HG03457 (cell line): Measurements from ENCODE around the gene BCL10.

ENCODE experiments used
- ATAC-seq: cut with Tn5 transposase; IDR thresholded peaks from one replicate; pipeline ENCODE4 v1.9.1; 2021; ENCODE audit warnings: moderate number of reproducible peaks; ENCODE audit not compliant: unreplicated experiment

Gene BCL10

DNA sequence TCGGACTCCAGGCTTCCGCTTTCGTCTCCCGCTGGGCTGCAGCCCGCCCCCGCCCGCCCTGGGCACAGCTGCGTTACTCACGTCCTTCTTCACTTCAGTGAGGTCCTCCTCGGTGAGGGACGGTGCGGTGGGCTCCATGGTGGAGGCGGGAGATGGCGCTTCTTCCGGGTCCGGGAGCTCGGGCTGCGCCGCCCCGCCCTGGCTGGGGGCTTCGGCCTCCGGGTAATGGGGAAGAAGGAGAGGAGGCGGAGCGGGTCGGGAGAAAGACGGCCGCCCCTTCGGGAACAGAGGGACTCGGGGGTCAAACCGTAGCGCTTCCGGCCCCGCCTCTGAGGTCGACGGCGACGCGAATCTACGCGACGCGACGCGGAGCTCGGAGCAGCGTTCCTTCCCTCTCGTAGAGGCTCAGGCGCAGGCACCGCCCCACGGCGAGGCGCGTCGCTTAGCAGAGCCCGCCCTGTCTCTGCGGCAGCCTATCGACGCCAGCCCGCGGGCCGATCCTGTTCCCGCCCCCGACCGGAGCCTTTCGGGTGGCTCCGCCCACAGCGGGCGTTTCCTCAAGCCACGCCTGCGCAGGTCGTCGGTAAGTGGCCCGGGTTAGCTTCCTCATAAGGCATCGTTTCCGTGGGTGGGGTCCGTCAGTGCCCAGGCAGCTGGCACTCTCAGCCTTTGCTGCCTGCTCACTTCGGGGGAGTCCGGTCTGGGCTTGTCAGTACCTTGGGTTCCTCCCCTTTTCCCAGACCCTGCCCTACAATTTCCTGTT, at the start of gene BCL10:
Gene BCL10, minus strand, starts transcription at position 418 of the 763 bp plus-strand sequence. Its CDS starts 280 bp downstream, at position 138.
- peak; percentile 96 for ATAC-seq

DNA sequence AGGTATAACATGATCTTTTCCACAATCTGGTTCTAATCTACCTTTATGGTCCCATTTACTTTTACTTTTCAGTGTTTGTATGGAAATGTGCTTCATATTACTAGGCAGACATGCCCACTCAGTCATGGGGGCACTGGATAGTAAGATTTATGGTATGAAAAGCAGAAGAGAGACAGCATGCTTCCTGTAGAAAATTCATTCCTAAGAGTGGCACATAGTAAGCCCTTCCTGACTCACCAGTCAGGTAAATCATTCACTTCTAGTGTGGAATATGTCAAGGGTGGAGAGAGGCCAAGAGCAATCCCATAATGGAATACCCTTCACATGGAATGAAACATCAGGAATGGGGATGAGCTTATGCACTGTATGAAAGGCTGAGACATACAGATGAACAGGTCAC, 49.5 kb upstream of the BCL10 start:
- ATAC-seq = no peak

DNA sequence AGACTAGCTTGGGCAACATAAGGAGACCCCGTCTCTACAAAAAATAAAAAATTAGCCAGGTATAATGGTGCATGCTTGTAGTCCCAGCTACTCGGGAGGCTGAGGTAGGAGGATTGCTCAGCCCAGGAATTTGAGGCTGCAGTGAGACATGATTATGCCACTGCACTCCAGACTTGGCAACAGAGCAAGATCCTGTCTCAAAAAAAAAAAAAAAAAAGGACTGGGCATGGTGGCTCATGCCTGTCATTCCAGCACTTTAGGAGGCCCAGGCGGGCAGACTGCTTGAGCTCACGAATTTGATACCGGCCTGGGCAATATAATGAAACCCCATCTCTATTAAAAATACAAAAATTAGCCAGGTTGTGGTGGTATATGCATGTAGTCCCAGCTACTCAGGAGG, 47.3 kb upstream of the BCL10 start:
- ATAC-seq = no peak

DNA sequence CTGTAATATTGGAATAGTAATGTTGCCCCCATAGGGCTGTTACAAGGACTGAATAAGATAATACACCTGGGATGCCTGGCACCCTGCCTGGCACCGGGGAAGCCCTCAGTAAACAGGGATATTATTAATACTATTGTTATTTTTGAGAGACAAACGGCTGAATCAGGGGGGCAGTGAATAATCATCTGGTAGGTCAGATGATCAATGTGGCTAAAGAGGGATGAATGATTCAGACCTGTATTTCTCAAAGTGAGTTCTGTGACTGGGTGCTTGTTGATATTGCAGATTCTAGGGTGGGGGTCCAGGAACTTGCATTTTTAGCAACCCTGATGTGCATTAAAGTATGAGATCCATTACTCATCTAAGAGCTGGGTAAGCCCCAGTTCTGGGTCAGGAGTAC, 46.2 kb upstream of the BCL10 start:
- no peak for ATAC-seq

DNA sequence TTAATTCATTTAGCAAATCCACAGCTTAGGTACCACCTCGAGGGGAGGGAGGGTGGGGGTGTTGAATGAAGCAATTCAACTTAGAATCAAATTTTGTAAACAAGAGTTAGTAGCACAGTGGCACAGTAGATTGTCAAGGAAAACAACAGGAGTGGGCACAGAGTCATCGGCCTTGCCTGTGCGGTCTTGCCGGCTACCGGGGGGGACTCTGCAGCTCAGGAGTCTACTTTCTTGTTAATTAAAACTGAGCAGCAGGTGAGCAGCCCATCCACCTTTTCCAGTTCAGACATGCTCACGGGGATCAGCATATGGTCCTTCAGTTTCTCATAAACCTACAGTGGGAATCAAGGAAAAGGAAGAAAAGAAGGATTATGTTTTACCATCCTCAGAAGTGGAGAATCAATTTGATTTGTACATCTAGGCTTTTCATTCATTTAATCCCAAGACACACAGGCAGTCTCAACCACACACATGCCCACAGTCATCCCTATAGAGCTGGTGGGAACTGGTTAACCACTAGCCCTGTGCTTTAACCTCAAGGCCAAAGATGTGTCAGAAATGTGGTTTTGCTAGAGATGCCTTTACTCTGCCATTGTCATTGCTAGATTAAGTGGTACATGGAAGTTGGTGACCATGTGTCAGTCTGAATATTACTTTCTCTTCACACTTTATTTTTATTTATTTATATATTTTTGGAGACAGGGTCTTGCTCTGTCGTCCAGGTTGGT, 45.0 kb upstream of the BCL10 start:
- ATAC-seq = peak; percentile 75

DNA sequence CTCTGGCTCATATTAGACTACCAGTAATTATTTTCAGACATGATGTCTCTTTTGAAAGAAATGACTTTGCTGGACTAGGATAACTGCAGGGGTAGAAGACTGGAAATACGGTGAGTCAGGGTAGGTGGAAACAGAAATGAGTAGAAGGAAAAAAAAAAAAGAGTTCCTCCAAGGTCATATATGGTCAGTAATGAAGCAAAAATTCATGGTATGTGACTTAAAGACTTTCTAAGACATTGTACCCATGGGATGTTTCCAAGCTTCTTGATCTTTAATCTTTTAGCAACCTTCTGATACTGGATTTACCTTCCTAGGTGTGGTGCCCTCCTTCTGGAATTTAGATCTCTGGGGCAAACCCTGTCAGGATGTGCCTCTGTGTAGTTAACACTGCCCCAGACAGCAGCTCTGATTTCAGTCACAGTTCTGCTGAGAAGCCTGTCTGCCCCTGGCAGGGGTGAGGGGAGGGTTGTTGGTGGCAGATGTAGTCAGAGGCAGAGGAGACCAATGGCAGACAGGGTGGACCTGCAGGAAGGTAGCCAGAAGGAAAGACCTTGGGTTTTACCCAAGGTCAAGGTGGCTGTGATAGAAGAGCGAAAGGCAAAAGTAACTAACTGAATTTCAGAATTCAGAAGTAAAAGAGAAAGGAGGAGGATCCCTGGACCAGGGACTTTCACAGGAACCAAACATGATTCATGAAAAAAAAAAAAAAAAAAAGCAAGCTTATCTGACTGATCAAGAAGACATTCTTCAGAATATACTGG, 44.1 kb upstream of the BCL10 start:
- ATAC-seq = no peak

DNA sequence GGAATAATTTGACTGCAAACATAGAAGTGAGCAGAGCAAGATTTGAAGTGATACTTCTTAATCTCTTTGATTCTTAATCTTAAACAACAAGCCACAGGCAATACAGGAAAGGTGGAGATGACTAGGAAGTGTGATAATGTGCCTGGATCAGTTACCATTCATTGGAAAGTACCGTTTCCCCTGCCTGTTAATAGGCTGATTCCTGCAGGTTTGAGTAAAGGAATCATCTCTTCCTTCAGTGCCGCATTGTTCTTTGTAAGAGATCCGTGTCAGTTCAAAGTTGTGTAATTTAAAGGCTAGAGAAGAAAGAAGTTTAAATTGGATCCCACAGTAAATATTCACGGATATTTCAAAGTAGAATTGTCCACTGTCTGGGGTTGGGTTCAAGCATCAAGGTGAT, 43.5 kb upstream of the BCL10 start:
- no peak for ATAC-seq

DNA sequence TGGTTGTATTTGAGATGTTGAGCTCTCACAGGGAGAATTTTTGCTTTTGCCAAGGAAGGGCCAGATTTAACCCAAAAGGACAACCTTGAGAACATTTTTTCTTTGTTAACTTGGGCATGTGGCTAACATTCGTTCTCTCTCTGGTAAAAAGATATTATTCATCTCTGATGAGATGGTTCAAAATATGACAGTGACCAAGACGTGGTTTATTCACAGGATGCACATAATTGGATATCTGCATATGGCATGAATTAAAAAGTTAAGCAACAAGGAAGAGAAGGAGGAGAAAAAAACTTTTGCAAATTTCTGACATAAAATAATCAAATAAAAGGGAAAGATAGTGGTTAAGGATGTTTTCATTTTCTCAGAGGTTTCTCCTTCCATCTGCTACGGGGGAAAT, 43.1 kb upstream of the BCL10 start:
- no peak for ATAC-seq

DNA sequence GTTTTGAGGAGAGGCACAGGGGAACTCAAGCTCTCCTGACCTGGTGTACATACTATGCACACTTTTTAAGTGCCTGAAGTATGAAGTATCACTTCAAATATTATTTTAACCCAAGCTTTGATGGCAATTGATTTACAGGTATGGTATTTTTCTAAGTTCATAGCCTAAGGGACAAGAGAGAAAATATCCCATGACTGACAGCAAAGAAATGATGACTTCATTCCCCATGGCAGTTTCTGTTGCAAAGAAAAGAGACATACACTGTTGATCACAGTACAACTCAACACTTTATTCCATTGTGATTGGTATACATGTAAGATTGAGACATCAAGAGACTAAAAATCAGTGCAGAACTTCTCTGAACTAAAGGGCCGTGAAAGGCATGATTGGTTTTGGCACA, 41.8 kb upstream of the BCL10 start:
- no peak for ATAC-seq

DNA sequence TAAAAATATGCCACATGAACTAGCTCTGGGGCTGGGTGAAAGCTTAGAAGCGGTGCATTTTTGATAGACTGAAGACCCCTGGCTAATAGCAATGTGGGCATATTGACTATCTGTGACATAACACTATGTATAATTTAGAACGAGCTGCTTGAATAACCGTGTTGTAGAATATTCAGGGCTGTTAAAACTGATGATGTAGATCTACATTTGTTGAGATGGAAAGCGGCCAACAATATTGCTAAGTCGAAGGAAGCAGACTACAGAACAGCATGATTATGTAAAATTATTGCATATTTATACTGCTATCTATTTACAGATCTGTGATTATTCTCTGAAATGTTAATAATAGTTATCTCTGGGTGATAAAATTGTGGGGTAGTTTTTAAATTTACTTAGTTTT, 41.1 kb upstream of the BCL10 start:
- no peak for ATAC-seq

DNA sequence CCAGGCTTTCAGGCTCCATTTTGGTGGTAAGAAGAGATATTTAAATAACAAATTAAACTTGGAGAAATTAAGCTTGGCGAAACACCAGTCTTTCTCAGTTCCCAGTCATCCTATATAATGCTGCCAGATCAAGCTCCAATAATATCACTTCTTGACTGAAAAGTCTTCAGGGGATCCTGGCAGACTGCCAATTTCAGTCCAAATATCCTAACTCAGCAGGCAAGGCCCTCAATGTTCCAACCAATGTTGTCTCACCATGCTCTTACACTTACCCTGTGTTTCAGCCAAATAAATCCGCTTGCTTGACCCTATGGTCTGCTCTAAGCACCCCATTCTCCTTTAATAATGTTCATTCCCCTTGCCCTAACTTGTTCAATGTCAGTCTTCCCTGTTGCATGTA, 39.9 kb upstream of the BCL10 start:
- ATAC-seq = no peak

DNA sequence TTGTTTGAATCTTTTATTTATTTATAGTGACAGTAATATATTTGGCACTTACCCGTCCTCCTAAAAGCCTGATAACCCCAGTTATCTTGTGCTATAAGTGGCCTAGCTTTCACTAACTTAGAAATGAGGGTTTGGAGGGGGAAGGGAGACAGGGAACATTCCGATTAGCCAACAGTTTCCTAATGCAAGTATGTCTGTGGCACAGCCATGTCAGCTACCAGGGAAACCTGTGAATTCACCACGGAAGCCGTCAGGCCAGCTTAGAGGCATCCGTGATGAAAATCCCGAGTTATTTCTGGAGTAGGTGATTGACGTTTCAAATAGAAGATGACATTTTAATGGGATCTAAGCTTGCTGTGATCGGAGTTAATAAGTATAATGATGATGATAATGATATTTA, 39.4 kb upstream of the BCL10 start:
- ATAC-seq = no peak

DNA sequence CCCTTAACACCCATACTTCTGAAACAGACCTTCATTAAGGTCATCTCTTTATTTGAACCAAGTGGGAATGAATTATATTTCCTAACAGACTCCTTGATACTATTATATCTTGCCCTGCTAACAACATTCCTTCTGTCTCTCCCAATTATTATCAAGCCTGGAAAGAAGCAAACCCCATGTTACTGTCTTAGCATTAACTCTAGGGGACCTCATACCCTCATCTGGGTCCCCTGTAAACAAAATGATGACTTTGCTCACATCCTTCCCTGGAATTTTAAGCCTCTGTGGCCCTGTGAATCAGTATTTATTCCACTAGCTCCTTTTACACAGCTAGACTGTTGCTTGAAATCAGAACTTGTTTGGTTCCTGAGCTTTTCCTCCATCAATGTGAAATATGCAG, 38.3 kb upstream of the BCL10 start:
- ATAC-seq = no peak

DNA sequence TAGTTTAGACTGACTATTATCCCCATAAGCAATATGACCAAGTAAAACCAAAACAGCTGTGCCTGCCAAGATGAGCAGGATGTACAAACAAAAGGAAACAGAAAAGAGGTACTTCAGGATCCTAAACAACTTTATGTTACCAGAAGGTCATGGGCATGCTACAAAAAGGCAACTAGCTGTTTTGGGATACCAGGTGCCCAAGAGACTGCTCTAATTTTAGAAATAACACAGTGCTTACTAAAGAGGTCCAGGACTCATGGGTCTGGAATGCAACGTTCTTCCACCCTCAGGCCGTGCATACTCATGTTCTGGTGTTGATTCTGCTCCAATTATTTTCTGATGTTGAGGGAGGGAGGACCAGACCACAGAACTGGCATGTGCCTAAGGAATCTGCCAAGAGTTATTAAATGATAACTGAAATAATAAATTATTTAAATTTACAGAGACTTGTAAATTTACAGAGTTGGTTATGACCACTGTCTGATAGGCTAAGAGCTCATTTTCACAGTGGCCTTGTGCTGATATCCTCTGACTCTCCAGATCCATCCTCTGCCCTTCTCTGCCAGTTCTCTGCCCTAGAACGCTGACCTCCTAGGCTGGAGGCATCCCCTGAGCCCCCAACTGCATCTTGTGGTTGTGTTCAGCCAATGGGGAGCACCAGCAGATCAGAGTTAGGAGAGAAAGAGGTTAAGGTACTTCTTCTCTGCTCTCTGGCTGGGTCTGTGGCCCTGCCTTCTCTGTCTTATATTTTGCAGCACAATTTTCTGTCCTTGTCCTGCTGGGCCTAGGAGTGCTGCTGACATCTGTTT, 37.7 kb upstream of the BCL10 start:
- no peak for ATAC-seq

DNA sequence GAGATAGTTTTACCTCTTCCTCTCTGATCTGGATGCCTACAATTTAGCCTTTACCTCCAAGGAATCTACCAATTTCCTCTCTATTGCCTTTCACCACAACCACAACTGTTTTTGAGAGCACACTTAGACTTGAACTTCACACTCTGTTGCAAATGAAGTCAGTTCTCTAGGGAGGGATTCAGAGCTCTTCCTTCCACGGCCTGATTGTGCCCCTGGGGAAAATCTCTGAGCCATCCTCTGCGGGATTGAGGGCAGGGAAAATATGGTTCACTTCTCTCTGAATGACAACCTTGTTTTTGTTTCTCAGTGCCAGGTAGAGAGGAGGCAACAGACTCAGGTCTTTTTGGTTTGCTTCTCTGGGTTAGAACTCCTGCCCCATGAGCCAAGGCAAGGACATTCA, 35.4 kb upstream of the BCL10 start:
- ATAC-seq = no peak

DNA sequence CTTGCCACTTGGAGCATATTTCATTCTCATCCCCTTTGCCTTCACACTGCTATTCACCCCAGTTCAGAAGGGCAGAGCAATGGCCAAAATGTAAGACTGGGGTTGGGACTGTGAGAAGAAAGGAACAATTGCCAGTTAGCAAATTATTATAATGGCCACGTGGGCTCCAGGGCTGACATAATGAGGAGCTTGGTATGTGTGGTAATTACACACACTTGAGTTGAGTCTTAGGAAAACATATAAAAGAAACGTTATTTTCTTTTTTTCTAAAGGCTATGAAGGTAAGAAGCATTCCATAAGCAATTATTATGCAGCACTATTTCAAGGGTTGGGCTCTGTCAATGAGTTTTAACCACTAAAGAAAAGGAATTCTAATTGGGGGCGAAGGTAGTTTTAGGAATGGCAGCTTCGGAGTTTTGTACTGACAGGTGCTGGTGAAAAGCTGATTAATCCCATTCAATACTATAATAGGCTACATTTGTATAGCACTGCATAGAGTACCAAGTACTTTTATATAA, 32.5 kb upstream of the BCL10 start:
- no peak for ATAC-seq

DNA sequence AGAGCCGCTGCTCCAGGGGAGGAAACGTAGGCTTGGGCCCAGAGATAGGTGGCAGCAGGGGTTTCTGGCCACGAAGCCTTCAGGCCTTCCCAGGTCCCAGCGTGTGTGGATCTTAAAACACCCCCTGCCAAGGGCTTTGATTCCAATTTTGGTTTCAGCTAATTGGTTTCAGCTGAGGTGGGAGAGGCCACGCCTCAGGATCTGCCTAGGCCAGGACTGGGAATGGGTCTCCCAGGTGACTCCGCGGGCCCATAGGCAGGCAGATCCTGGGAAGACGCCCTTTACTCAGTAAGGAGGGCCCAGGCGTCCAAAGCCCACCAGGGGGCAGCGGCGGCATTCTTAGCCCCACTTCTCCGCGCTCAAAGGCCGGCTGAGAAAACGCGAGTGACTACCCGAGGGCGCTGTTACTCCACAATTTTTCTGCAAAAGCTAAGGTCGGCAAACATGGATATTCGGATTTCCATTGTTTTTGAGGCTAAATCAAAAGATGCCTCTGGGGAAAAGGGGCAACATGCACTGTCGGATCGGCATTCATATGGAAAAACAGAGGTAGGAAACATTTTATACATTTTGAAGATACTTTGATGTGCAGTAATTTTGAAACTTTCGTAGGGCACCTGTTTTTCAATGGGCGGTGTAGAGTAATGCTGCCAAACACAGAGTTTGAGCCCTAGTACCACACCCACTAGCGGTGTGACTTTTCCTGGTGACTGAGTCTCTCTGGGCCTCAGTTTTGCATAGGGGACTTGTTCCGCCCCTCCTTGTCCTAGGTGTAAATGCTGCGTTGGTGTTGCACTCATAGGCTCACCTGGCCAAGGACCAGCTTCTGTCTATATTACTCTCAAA, 31.8 kb upstream of the BCL10 start:
- peak; percentile 88 for ATAC-seq

DNA sequence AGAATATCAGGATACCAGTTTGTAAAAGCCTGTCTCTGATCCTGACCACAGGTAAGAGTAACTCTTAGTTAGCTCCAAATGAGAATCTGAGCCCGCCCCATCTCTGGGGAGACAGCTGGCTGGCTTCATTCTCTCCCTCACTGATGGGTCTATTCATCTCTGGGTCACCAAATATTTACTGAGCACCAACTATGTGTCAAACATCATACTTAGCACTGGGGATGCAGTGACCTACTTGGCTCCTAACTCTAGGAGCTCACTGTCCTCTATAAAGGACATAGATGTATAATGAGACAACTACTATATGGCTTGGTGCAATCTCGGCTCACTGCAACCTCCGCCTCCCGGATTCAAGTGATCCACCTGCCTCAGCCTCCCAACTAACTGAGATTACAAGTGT, 29.8 kb upstream of the BCL10 start:
- ATAC-seq = no peak

DNA sequence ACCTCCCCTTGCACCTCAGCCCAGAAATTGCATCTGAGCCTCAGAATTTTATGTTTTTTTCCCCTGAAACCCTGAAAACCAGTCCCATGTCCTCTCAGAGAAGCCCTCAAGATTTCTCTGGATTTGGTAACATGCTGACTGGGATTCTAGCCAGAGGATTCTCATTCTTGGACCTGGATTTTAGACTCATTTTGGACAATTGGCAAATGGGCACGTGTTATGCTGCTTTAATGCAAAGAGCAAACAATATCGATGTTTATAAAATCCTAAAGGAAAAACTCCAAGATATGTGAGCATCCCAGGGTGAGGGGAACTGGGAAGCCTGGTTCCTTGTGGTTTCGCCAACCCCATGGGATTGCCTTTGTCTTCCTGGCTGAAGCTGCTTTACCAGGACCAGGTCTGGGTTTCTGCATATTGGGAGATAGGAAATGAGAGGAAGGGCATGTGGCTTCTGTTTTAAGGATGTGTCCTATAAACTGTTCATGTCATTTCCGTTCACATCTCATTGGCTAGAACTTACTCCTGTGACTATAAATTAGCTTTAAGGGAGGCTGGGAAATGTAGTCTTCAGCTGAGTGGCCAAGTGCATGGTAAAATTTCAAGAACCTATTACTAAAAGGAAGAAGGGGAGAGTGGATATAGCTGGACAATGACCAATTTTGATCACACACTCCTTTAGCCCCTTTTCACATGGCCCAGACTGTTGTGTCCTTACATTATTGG, 27.2 kb upstream of the BCL10 start:
- no peak for ATAC-seq
